ENCODE measurements around the gene MYO7A. TPM values are rescaled to one million over a fixed set of nuclear protein-coding genes. Genes with fewer than 3 reads are reported as not detected.

MYO7A gene
- total and polyA plus RNA-seq, 2 of the 8 experiments (the other 6 are each of a cell fraction or from before 2014, with no cell fraction given) = 1.5 to 1.9 TPM

- no peak overlapping the region for H4K91ac ChIP-seq (replicated peaks; ENCODE audit: insufficient read length, low read length)
- no peaks in the 10 kb centered on the region for H3K79me1 ChIP-seq (ENCODE audit: low read depth, low read length)
- H3K4me1 ChIP-seq (replicated peaks in 1 of 4; ENCODE audit: control insufficient read depth in 3 of 4, insufficient read depth in 4 of 4, low read length in 3 of 4) = peaks cover 0 to 3% (median 1%) of the 10 kb centered on the region in 4 experiments; a peak in 3 of 7 replicates
- no peak overlapping the region for H3K27ac ChIP-seq (ENCODE audit: low read depth, low read length)
- H3K36me3 ChIP-seq (ENCODE audit: control insufficient read depth in 2 of 4, insufficient read depth in 4 of 4, low read length in 3 of 4) = no peaks in the 10 kb centered on the region; a peak in 1 of 8 replicates
- H3K9ac ChIP-seq (replicated peaks in 1 of 4; ENCODE audit: extremely low read depth in 1 of 4, low read depth in 3 of 4, low read length in 3 of 4) = no peak overlapping the region
- ChIA-PET CTCF (ENCODE audit: partially characterized antibody) (interaction anchor here (0.6 to 19.1 kb wide), 10 partner anchors 9 to 70 kb away, joined by 3 to 297 read pairs (median 10); partner anchors contain the start of genes MYO7A and OMP), POLR2A (ENCODE audit: partially characterized antibody) (no interaction called here)
- FAIRE-seq = no peak
- H3K4ac ChIP-seq (replicated peaks; ENCODE audit: insufficient read length, low read depth, low read length) = no peak overlapping the region
- no peak overlapping the region for H2BK5ac ChIP-seq (ENCODE audit: low read depth, low read length)
- DNase-seq (ENCODE audit: low read depth in 1 of 2, low spot score in 2 of 2) = no peak
- H3K23ac ChIP-seq (ENCODE audit: insufficient read length) = no peak overlapping the region
- H2BK120ac ChIP-seq (replicated peaks; ENCODE audit: low read depth, low read length) = no peak overlapping the region
- H2AFZ ChIP-seq (ENCODE audit: low read length) = no peak overlapping the region
- H2BK12ac ChIP-seq (ENCODE audit: low read depth, low read length) = no peak overlapping the region
- no peaks in the 10 kb centered on the region for H4K20me1 ChIP-seq (replicated peaks in 1 of 2; ENCODE audit: control insufficient read depth in 1 of 2, insufficient read depth in 2 of 2, low read length in 2 of 2)
- no peak overlapping the region for H3K4me2 ChIP-seq (ENCODE audit: insufficient read depth in 1 of 2, low read depth in 2 of 2, low read length in 2 of 2)
- no peak overlapping the region for H2BK15ac ChIP-seq (ENCODE audit: low read length)
- no peaks in the 10 kb centered on the region for H3K23me2 ChIP-seq (ENCODE audit: low read depth, low read length)
- WGBS, 2 experiments (ENCODE audit: extremely low coverage in 1 of 2, insufficient coverage in 1 of 2, insufficient read length in 1 of 2, insufficient replicate concordance in 2 of 2, low coverage in 1 of 2, low lambda C conversion rate in 2 of 2, missing lambda C conversion rate in 1 of 2) = 89% methylated on average over 7 of the region's 7 CpGs; no CpG with 5 or more reads in 1 of the 2 experiments
- no peak overlapping the region for H2BK20ac ChIP-seq (ENCODE audit: low read length)
- H4K8ac ChIP-seq (ENCODE audit: extremely low read depth, insufficient read depth, low read length) = no peak overlapping the region
- no peak for TF ChIP-seq POLR2A (IDR thresholded peaks at IDR 0.05; ENCODE audit: control extremely low read depth in 1 of 2, low read depth in 2 of 2, low read length in 2 of 2)
- no peak for TF ChIP-seq ATF3 (IDR thresholded peaks at IDR 0.05; ENCODE audit: insufficient read depth, low read depth, low read length)
- no peak overlapping the region for H2AK5ac ChIP-seq (ENCODE audit: low read depth, low read length)
- H3K27me3 ChIP-seq (replicated peaks in 1 of 4; ENCODE audit: control insufficient read depth in 3 of 4, extremely low read depth in 1 of 4, insufficient read depth in 3 of 4, low read length in 3 of 4) = no peaks in the 10 kb centered on the region
- H3K14ac ChIP-seq (ENCODE audit: insufficient read length) = no peak overlapping the region
- H3K79me2 ChIP-seq (ENCODE audit: control insufficient read depth in 1 of 2, insufficient read depth in 2 of 2, low read length in 2 of 2) = no peaks in the 10 kb centered on the region
- no peak overlapping the region for H4K5ac ChIP-seq (ENCODE audit: insufficient read length, low read depth, low read length)
- H3K56ac ChIP-seq (replicated peaks; ENCODE audit: insufficient read length, low read depth, low read length) = no peak overlapping the region
- no peak overlapping the region for H3K18ac ChIP-seq (ENCODE audit: extremely low read depth, low read length)
- no peak overlapping the region for H3K4me3 ChIP-seq (ENCODE audit: extremely low read depth in 1 of 4, insufficient read depth in 2 of 4, low read depth in 3 of 4, low read length in 4 of 4)
- no peaks in the 10 kb centered on the region for H3K9me3 ChIP-seq (ENCODE audit: insufficient read depth in 2 of 2, low read depth in 1 of 2, low read length in 1 of 2)
These were observed 10.6 kb upstream of the MYO7A start for GRCh38 chr11:77117492-77117891.
